Pulmonary artery endothelial cell (primary cell): ENCODE measurements around the gene IMMP2L. TPM values are rescaled to one million over a fixed set of nuclear protein-coding genes. Genes with fewer than 3 reads are reported as not detected.

Experiments
- DNase-seq: peaks from one replicate; pipeline ENCODE4 v3.0.0-alpha.2; 2011; ENCODE audit warnings: low read depth, low spot score
- total RNA-seq: library from RNA; depleted of rRNA; stranded (reverse); fragments of >200 nt; gene quantifications from 2 replicates; pipeline ENCODE4 v1.2.3, GENCODE V29; 2014

Gene IMMP2L
- total RNA-seq, 1 donor from 2014 or later: 9.6 TPM

DNA sequence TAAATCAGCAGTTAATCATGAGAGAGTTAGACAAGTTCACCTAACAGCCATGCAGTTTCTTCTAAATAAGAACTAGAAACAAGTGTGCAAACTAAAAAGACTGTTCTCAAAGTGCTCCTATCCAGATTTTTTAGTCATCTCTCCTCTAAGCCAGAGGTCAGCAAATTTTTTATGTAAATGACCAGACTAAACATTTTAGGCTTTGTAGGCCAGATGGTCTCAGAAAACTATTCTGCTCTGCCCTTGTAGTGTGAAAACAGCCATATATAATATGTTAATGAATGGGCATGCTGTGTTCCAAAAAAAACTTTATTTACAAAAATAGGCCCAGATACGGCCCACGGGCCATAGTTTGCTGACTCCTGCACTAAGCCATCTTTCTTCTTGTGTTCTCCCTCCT, 734.4 kb downstream of the IMMP2L start:
- no peak for DNase-seq

DNA sequence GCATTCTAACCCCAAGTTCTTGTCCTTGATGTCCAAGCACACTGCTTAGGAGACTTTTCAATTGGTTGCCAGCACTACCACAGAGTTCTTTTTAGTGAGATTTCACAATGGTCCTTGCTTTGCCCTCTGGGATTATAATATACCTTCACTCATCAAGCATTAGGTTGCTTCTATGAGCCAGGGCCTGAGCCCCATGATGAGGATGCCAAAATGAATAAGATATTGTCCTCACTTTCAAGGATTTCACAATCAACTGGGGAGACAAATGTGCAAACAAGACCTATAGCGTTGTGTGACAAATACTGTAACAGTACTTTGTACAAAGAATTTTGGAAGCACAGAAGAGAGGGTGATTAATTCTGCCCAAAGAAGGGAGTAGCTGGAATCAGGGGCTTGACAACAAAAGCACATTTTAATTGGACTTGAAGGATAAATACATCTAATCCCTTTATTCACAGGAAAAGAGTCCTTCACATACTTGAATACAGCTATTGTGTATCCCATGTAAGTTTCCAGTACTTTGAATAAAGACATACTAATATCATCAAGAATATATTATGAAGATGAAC, 734.9 kb downstream of the IMMP2L start:
- no peak for DNase-seq

- no peak for DNase-seq
Measured at GRCh38 chr7:110813986-110814385, 748.3 kb downstream of the IMMP2L start.

GRCh38 chr7:110809832-110810231, 752.5 kb downstream of the IMMP2L start:
- no peak for DNase-seq

GRCh38 chr7:110808361-110808760, 753.9 kb downstream of the IMMP2L start:
- no peak for DNase-seq

GRCh38 chr7:110804501-110804900, 757.8 kb downstream of the IMMP2L start:
- no peak for DNase-seq

DNA sequence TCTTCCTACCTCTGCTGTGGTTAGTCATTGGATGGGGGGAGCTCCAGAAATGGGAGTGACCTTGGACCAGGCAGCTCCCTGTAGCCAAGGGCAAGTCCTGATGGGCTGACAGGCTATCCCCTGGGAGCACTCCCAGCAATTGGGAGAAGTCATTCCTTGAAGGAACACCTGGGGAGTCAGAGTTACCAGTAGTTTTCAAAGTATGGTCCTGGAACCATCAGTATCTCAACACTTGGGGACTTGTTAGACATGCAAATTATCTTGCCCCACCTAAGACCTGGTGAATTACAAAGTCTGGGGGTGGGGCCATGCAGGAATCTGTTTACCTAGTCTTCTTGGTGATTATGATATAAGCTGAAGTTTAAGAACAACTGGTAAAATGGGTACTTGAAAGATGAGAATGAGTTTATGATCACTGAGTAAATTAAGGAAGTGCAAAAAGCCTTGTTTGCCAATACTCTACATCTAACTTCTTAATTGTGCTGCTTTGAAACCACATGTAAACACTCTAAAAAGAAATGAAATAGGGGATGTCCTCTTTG, 758.6 kb downstream of the IMMP2L start:
- DNase-seq: no peak

DNA sequence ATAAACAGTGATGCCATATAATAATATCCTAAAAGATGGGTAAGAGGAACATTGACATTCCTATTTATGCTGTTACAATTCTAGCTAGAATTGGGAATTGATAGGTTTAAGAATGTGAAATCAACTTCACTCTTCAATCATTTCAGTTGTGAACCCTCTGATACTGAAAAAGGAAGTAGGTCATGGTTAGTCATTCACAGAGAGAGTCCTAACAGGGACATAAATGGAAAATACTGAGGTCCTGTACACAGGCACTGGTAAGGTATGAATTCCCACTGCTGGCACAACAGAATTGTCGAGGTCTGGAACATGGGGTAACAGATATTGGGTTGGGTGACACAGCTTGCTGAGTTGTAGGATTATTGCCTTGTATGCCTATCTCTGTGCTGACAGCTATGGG, 760.8 kb downstream of the IMMP2L start:
- no peak for DNase-seq

DNA sequence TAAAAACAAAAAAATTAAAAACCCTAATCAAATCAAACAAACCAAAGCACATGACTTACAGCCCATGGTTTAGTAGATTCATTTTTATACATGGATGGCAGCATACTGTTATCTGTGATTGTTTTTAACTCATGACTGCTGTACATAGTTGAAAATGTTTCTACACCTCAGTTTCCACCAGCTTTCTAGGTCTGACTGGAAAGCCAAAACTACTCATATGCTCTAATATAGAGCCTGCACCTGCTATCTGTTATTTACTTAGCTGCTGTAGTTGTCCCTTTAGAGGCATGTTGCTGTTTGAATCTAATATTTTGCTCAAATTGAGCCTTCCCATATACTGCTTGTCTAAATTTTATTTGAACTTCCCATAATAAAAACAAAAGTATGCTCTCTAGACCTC, 761.3 kb downstream of the IMMP2L start:
- no peak for DNase-seq

- no peak for DNase-seq
Measured at GRCh38 chr7:110797656-110798055, 764.6 kb downstream of the IMMP2L start.

DNA sequence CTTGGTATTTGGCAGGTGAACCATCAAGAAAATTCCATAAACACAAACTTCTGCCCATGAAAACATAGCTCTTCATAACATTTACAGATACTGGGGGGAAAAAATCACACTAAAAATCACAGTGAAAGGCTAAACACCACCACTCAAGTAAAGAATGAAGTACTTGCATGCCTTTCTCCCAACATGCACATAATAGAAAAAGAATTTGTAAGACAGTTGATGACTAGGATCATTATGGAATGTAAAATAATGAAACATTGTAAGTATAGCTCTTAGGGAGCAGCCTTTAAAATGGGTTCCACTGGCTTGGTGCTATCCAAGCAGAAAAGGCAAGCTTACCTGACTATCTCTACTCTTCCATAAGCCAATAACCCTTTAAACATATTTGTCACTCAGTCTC, 771.3 kb downstream of the IMMP2L start:
- DNase-seq: no peak

DNA sequence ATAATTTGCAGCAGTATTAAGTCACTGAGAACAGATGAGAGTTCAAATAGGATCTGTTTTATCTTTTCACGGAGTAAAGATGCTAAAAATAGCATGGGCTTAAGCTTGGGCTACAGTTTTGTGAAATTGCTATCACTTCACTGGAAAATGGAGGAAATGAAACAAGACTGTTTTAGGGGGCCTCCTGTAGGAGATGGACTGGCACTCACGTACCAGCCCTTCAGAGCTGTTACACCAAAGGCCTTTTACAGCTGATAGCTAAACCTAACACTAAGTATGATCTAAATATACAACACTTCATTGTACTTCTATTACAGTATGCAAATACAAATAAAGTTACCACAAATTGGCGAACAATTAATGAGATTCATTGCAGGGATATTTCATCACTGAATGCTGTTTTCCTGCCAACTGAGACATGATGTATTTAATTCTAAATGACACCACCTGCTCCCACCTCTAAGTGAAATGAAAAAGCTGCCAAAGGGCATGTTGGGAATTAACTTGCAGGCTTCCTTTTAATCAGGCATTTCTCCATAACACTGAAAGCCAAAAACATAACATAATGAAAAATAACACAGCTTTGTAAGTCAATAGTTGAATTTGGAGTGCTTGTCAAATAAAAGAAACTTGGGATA, 775.8 kb downstream of the IMMP2L start:
- no peak for DNase-seq

DNA sequence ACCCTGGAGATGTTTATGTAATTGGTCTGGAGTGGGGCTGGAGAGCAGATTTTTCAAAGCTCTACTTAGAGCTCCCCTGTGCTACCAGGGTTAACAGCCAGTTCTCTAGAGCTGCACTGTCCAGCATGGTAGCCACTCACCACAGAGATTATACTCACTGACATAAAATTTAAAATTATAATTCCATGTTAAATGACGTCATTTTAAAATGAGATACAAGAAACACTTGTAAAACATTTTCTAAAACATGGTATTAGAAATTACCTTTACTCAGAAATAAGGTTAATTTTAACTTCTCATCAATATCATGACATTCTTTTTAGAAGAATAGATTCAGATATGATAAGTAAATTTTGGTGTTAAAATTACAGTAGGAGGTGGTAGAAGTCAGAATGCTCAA, 777.5 kb downstream of the IMMP2L start:
- DNase-seq: no peak

GRCh38 chr7:110780712-110781111, 781.6 kb downstream of the IMMP2L start:
- no peak for DNase-seq

- no peak for DNase-seq
Measured at GRCh38 chr7:110779339-110779738, 783.0 kb downstream of the IMMP2L start.

- no peak for DNase-seq
Measured at GRCh38 chr7:110775046-110775445, 787.2 kb downstream of the IMMP2L start.

DNA sequence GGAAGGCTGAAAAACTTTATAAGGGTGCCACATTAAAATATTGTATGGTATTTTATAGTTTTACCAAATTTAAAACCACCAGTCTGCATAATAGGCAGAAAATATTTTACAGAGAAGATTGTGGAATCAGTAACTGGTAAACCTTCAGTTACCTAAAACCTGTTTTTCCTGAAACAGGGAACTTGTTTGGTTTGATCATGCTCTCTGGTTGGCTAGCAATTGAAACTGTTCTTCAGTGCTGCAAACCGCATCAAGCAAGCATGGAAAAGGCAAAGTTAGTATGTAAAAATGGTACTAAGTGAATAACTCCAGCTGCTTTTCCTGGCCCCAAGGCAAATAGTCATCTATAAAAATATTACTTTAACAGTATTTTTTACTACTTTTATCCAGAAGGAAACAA, 788.2 kb downstream of the IMMP2L start:
- no peak for DNase-seq

- no peak for DNase-seq
Measured at GRCh38 chr7:110772615-110773014, 789.7 kb downstream of the IMMP2L start.

DNA sequence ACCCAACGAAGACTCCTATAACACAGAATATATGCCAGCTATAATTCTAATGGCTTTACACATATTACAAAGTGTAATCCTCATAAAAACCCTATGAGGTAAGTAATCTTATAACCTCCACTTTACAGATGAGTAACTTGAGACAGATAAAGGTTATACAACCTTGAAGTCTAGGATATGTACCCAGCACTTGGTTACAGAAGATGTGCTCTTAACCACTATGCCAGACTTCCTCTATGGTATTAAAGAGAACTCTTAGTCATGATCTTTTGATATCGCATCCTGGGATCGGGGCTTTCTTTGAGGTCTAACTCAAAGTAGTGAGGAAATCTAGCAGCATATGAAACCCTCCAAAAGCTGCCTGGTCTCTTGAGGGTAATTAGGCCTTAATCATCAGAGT, 790.6 kb downstream of the IMMP2L start:
- DNase-seq: no peak

DNA sequence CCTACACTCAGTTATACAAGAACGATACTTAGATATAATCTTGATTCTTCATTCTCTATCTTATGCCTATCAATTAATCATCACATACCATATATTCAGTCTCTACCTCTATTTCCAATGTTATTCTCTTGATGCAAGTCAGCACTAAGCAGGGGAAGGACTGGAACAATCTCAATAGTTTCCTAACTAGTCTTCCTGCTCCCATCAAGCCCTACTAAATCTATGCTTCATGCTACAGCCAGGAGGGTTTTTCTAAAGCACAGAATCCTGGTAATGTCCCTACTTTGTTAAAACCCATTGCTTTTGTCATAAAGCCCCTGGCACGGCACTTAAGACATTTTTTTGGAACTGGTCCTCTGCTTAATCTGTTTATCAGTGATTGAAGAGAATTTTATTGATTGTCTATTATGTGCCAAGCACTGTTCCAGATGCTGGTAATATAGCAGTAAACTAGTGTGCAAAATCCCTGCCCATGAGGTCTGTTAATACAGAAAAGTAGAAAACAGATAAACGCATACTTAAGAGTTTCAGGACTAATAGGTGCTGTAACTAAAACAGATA, 794.7 kb downstream of the IMMP2L start:
- no peak for DNase-seq

DNA sequence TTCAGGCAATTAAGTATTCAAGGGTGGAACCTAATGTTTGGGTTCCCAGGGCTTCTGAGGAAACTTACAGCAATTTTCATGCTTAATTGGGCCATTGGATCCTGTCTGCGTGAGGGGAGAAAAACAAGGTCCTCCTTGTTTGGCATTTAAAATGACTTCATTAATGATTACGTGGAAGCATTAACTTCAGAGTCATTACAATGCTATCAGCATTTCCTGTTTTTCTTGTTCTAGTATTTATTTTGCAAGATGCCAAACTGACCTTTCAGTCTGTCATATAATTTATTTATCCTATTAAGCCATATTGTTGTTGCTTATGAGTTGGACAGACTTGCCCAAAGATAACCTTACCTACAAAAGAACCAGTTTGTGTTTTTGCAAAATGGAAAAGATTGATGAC, 795.4 kb downstream of the IMMP2L start:
- no peak for DNase-seq

GRCh38 chr7:110764852-110765251, 797.4 kb downstream of the IMMP2L start:
- DNase-seq: no peak
